ENCODE data around the gene ZSWIM5.
"Not testable (repeated sequence)": the region's sequence is repeated elsewhere in the genome, so short reads cannot be mapped to it uniquely, and the experiment has no call there.

ZSWIM5 gene

DNA sequence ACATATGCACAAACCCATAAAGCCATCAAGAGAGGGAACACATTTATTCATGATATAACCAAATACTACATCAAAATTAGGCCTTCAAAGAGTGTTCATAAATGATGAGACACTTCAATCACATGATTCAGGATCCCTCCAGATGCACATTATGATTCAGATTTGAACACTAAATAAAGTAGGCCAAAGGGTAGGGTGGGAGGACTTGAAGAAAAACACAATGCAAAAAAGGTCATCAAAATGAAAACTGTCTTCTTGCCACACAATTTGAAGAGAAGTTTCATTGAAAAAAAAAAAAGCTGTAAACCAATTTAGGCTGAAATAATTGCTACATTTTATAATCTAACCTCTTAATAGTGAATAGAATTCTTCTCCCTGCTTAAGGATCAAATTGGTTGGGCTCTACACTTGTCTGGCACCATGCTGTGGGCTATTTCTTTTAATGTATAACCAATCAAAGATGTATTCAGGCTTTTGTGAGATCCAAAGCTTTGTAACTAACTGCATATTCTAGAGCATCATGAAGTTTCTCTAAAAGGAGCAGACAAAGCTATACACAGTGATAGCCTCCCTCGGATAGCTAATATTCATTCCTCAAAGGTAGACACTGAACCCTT is 58.1 kb downstream of the ZSWIM5 start:
- no peak for DNase-seq

DNA sequence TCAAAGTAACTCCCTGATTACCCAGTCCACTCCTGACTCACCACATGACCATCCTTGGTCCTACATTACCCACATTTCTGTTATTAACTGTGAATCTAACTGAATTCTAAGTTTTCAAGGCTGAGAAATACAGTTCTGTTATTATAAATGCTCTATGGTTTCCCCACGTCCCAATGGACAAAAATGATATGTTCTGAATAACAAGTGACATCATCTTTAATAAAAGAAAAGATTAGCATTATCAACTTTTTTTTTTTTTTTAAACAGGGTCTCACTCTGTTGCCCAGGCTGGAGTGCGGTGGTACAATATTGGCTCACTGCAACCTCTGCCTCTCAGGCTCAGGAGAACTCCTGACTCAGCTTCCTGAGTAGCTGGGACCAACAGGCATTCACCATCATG is 59.6 kb downstream of the ZSWIM5 start:
- DNase-seq: no peak

DNA sequence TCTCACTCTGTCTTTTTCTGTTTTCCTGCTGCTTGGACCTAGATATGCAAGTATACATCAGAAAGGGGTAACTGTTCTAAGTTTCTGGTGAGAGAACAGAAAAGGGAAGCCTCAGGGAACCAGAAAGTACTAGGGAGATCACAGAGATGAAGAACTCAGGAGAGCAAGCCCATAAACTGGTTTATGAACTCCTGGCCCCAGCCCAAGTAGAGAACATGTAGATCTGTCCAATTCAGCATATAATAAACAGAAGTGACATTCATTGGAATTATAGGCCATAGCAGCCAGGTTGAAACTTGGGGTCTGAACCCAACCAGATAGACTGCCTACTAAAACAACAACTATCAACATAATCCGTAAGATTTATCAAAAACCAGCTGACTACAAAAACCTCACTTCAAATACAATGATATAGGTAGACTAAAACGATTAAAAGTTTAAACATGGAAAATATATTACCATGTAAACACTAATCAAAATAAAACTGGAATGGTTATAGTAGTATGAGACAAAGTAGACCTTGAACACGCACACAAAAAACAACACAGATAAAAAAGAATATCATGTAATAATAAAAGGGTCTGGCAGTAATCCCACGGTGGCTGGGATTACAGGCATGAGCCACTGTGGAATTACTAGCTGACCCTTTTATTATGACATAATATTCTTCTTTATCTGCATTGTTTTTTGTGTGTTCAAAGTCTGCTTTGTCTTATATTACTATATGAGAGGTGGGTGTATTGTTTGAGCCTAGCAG is 65.0 kb downstream of the ZSWIM5 start:
- no peak for DNase-seq

DNA sequence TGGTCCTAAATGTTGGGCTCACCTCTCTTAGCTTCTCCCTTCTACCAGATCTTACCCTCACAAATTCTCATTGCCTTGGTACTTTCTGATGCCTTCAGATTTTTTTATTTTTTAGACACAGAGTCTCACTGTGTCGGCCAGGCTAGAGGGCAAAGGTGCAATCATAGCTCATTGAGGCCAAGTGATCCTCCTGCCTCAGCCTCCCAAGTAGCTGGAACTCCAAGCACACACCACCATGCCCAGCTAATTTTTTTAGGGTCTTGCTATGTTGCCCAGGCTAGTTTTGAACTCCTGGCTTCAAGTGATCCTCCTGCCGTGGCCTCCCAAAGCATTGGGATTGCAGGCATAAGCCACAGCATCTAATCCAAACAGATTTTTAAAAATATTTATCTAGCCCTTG is 69.4 kb downstream of the ZSWIM5 start:
- no peak for DNase-seq

DNA sequence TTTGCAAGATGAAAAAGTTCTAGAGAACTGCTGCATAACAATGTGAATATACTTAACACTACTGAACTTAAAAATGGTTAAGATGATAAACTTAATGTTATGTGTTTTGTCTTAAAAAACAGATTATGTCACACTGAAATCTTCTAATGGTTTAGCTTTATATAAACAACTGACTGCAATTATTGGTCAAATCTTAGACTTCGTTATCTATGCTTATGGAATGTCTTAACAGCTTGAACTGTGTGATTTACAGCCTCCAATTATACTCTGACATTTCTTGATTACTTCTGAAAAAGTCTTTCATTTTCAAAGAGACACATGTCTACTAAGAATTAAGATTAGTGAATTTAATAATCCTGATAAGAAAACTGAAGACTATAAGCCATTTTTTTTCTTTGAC is 71.1 kb downstream of the ZSWIM5 start:
- DNase-seq: no peak

DNA sequence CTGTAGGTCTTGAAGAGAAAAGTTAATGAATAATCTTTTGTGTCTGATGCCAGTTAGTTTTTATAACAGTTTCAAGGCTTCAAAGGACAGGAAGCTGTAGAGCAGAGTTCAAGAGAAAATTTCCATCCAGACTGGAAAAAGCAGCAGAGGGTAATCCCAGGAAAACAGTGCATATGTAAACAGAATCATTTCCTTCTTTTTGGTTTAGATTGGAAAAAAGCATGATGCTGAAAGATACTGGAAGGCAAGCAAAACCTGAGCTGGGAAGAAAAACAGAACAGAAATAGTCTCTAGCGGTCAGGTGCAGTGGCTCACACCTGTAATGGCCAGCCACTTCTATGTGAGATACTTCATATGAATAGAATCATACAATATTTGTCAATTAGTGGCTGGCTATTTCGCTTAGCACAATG is 71.9 kb downstream of the ZSWIM5 start:
- DNase-seq: no peak

DNA sequence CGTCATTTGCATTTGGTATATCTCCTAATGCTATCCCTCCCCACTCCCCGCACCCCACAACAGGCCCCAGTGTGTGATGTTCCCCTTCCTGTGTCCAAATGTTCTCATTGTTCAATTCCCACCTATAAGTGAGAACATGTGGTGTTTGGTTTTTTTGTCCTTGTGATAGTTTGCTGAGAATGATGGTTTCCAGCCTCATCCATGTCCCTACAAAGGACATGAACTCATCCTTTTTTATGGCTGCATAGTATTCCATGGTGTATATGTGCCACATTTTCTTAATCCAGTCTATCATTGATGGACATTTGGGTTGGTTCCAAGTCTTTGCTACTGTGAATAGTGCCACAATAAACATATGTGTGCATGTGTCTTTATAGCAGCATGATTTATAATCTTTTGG is 73.7 kb downstream of the ZSWIM5 start:
- not testable (repeated sequence) for DNase-seq

DNA sequence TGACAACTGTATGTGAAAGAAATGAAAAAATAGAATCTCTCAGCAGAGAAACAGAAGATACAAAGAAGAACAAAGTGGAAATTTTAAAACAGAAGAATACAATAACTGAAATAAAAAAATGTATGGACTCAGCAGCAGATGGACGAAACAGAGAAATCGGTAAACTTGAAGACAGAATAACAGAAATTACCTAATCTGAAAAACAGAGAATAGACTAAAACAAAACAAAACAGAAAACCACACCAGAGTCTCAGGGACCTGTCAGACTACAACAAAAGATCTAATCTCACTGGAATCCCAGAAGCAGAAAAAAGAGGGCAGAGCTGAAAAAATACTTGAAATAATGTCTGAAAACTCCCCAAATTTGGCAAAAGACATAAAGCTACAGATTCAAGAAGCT is 83.0 kb downstream of the ZSWIM5 start:
- no peak for DNase-seq

DNA sequence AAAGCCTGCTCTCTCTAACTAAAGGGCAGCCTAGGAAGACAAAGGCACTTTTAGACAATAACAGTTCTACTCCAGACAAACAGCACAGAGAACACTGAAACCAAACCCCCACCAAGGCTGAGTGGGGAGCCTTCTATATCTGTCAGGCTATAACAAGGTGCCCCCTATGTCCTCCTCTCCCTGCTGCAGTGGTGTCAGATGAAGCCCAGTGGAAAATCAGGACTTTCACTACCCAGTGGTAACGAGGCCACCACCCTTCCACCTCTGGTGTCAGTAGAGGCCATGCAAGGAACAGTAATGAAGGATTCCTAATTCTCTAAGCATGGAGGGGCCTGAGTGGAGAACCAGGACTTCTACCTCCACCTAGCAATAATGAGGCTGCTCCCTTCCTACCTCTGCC is 83.7 kb downstream of the ZSWIM5 start:
- DNase-seq: no peak

DNA sequence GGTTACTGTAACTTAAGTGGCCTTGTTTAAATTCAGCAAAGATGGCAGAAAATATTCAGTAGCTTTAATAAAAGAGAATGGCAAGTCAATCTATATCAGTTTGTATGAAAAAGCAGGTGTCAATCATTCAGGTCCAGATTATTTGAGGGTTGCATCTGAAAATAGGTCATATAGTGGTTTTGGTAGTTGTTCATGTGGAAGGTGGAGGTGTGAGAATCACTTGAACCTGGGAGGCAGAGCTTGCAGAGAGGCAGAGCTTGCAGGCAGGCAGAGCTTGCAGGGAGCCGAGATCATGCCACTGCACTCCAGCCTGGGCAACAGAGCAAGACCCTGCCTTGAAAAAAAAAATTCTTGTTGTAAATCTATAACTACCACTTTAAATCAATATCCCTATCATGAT is 88.6 kb downstream of the ZSWIM5 start:
- DNase-seq: no peak

DNA sequence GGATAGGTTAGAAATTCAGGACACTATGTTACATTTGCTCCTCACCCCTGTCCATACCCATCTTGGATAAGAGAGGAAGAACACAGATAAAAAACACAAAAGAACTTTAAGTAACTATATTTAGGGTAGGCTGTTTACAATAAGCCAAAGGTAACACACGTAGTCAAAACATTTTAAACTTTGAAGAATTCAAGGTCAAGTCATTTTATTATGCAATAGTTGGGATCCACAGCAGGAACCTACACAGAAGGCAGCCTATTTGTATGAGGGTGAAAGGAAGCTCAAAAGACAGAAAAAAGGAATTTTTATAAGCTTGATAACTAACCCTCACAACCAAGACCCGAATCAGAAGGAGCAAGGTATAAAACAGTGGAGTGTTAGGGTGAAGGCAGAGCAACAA is 89.6 kb downstream of the ZSWIM5 start:
- no peak for DNase-seq

DNA sequence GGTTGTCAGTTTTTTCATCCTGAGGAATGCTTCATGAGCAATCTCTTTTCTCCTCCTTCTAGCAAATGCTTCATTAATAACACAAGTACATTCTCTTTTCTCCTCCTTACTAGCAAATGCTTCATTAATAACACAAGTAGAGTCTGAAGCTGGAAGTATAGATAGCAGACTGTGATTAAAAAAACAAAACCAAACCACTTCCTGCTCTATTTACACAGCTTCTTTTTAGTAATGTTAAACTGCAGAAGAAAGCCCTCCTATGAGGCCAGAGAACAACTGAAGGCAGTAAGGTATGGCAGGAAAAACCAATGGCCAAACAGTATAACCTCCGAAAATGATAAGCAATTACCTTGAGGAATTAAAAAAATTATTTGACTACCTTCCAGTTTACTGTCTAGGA is 90.1 kb downstream of the ZSWIM5 start:
- no peak for DNase-seq

DNA sequence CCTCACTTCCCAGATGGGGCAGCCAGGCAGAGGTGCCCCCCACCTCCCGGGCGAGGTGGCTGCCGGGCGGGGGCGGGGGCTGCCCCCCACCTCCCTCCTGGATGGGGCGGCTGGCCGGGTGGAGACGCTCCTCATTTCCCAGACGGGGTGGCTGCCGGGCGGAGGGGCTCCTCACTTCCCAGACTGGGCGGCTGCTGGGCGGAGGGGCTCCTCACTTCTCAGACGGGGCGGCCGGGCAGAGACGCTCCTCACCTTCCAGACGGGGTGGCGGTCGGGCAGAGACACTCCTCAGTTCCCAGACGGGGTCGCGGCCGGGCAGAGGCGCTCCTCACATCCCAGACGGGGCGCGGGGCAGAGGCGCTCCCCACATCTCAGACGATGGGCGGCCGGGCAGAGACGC is 91.2 kb downstream of the ZSWIM5 start:
- DNase-seq: not testable (repeated sequence)

DNA sequence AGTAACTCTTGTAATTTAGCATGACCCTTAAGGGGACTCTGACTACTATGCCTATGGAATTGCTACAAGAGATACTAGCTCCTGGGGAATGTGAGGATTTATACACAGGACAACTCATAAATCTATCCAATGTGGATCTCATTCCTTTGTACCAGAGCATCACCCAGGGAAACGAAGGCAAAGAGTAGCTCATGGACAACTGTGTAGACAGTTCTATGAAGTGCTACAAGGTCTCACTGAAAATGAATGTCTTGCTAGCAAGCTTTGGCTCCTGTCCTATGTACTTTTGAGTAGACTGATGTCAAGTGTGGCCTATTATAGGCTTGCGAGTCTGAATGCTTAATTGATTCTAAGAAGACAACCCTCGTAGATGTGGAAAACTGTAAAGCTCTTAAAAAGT is 93.7 kb downstream of the ZSWIM5 start:
- no peak for DNase-seq

DNA sequence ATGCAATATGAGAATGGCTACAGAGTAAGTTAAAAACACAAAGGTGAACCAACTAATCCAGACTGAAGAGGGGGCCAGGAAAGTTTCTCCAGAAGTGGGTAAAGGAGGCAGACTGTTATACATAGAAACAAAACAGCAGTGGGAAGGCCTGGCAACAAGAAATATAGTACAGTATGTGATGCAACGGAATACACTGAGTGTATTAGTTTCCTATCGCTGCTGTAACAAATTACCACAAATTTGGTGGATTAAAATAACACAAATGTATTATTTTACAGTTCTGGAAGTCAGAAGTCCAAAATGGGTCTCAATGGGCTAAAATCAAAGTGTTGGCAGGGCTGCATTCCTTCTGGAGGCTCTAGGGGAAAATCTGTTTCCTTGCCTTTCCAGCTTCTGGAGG is 95.2 kb downstream of the ZSWIM5 start:
- DNase-seq: no peak

DNA sequence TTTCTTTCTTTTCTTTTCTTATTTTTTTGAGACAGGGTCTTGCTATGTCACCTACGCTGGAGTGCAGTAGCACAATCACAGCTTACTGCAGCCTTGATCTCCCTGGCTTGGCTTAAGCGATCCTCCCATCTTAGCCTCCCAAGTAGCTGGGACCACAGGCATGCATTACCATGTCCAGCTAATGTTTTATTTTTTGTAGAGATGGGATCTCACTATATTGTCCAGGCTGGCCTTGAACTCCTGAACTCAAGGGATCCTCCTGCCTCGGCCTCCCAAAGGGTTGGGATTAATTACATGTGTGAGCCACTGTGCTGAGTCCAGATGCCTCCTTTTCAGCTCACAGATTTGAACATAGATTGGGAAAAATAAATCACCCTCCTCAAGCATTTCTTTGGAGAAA is 98.6 kb downstream of the ZSWIM5 start:
- no peak for DNase-seq

DNA sequence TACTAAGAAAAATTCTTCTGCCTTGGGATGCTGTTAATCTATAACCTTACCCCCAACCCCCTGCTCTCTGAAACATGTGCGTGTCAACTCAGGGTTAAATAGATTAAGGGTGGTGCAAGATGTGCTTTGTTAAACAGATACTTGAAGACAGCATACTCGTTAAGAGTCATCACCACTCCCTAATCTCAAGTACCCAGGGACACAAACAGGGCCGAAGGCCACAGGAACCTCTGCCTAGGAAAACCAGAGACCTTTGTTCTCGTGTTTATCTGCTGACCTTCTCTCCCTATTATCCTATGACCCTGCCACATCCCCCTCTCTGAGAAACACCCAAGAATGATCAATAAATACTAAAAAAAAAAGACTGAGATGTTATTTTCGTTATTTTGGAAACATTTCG is 99.5 kb downstream of the ZSWIM5 start:
- DNase-seq: not testable (repeated sequence)

DNA sequence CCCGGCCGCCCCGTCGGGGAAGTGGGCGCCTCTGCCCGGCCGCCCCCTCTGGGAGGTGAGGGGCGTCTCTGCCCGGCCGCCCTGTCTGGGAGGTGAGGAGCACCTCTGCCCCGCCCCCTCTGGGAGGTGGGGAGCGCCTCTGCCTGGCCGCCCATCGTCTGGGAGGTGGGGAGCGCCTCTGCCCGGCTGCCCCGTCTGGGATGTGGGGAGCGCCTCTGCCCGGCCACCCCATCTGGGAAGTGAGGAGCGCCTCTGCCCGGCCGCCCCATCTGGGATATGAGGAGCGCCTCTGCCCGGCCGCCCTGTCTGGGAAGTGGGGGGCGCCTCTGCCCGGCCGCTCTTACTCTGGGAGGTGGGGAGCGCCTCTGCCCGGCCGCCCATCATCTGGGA is 100.3 kb downstream of the ZSWIM5 start:
- not testable (repeated sequence) for DNase-seq

DNA sequence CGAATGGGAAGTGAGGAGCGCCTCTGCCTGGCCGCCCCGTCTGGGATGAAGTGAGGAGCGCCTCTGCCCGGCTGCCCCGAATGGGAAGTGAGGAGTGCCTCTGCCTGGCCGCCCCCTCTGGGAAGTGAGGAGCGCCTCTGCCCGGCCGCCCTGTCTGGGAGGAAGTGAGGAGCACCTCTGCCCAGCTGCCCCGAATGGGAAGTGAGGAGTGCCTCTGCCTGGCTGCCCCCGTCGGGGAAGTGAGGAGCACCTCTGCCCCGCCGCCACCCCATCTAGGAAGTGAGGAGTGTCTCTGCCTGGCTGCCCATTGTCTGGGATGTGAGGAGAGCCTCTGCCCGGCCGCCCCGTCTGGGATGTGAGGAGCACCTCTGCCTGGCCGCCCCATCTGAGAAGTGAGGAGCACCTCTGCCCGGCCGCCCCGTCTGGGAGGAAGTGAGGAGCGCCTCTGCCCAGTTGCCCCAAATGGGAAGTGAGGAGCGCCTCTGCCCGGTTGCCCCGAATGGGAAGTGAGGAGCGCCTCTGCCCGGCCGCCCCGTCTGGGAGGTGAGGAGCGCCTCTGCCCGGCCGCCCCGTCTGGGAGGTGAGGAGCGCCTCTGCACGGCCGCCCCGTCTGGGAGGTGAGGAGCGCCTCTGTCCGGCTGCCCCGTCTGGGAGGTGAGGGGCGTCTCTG is 100.8 kb downstream of the ZSWIM5 start:
- DNase-seq: not testable (repeated sequence)

DNA sequence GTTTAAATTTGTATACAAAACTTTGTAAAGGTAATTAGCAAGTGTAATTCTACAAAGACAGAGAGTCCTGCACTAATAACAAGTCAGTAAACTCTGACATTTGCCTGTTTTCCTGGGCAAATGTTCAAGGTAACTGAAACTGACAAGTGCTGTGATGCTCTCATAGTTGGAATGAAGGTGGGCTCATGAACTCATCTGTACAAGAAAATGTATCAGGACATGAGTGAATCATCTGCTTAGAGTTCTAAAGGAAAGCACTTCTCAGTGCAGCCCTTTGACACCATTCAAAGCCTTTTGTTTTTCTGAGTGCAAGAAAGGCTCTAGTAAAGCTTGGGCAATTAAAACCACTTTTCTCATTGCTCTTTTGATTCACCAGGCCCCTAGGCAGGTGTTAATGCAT is 102.9 kb downstream of the ZSWIM5 start:
- no peak for DNase-seq

DNA sequence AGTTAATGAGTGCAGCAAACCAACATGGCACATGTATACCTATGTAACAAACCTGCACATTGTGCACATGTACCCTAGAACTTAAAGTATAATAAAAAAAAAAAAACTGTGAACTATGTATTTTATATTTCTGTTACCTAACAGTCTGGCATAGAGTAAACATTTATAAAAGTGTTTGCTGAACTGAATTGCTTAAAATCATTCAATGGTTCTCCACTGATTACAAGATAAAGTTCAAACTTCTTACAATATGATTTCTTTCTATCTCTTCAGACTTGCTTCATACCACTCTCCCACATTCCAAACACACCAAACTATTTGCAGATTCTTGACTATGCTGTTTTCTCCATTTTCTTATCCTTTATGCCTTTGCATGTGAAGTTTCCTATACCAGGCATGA is 104.5 kb downstream of the ZSWIM5 start:
- no peak for DNase-seq

DNA sequence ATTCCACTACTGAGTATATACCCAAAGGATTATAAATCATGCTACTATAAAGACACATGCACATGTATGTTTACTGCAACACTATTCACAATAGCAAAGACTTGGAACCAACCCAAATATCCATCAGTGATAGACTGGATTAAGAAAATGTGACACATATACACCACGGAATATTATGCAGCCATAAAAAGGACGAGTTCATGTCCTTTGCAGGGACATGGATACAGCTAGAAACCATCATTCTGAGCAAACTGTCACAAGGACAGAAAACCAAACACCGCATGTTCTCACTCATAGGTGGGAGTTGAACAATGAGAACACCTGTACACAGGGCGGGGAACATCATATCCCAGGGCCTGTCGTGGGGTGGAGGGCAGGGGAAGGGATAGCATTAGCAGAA is 104.9 kb downstream of the ZSWIM5 start:
- not testable (repeated sequence) for DNase-seq

DNA sequence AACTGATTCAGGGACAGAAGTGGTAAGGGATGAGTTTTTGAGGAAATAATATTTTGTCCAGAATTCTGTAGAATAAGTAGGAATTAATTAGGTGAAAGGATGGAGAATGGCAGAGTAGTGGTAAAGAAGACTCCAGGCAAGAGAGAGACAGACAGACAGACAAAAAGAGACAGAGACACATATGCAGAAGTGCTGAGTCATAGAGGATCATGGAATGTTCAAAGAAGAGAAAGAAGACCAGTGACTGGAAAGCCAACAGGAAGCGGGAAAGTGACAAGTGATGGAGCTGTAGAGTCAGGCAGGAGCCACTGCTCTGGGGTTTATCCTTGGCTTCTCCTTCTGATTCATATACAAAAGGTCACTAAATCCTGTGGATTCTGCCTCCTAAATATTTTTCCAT is 108.5 kb downstream of the ZSWIM5 start:
- DNase-seq: no peak
